GM23338 (cell line): ENCODE data around the gene GRIK2. TPM values are rescaled to one million over a fixed set of nuclear protein-coding genes. Genes with fewer than 3 reads are reported as not detected.

Experiments used
- ATAC-seq: fragments of 200-7000 bp; cut with Tn5 transposase; 3 replicates; pipeline ENCODE4 v1.9.1; 2020
- DNase-seq: peaks from one replicate; pipeline ENCODE4 v3.0.0-alpha.2; 2015; ENCODE audit warnings: low spot score
- H2AFZ ChIP-seq: fragments of 200-600 bp; sonication (generic); 2 replicates; pipeline ENCODE4 v1.8.0; 2016; ENCODE audit warnings: antibody characterized with exemption, mild to moderate bottlenecking, moderate library complexity
- H3F3A ChIP-seq: fragments of 200-600 bp; sonication (generic); replicated peaks from 2 replicates; pipeline ENCODE4 v1.8.0; 2017; ENCODE audit warnings: antibody characterized with exemption, mixed run types, low read depth
- H3K27ac ChIP-seq: fragments of 200-600 bp; sonication (generic); 2 replicates; pipeline ENCODE4 v1.6.1; 2016; ENCODE audit warnings: low read depth
- H3K27me3 ChIP-seq: fragments of 200-600 bp; sonication (generic); 2 replicates; pipeline ENCODE4 v1.8.0; 2016; ENCODE audit warnings: mild to moderate bottlenecking, mixed run types, moderate library complexity; ENCODE audit not compliant: insufficient read depth
- H3K36me3 ChIP-seq: fragments of 200-600 bp; sonication (generic); 2 replicates; pipeline ENCODE4 v1.8.0; 2016; ENCODE audit warnings: mild to moderate bottlenecking; ENCODE audit not compliant: insufficient read depth
- H3K4me1 ChIP-seq: fragments of 200-600 bp; sonication (generic); 2 replicates; pipeline ENCODE4 v1.8.0; 2016; ENCODE audit warnings: mild to moderate bottlenecking, moderate library complexity; ENCODE audit not compliant: insufficient read depth
- H3K4me2 ChIP-seq: fragments of 200-600 bp; sonication (generic); 2 replicates; pipeline ENCODE4 v1.7.1; 2017; ENCODE audit warnings: mixed run types
- H3K4me3 ChIP-seq: fragments of 200-600 bp; sonication (generic); 2 replicates; pipeline ENCODE4 v1.6.1; 2016; ENCODE audit warnings: mixed run types
- H3K79me2 ChIP-seq: fragments of 200-600 bp; sonication (generic); replicated peaks from 2 replicates; pipeline ENCODE4 v1.8.0; 2017; ENCODE audit warnings: mild to moderate bottlenecking; ENCODE audit not compliant: insufficient read depth
- H3K9me2 ChIP-seq: fragments of 200-600 bp; sonication (generic); 2 replicates; pipeline ENCODE4 v1.8.0; 2017; ENCODE audit not compliant: insufficient read depth
- H4K20me1 ChIP-seq: fragments of 200-600 bp; sonication (generic); replicated peaks from 2 replicates; pipeline ENCODE4 v1.8.0; 2017; ENCODE audit warnings: mild to moderate bottlenecking; ENCODE audit not compliant: insufficient read depth
- H3K27ac Mint-ChIP-seq: 2 replicates; pipeline ENCODE4 v1.8.0; 2020; ENCODE audit warnings: inconsistent platforms, mild to moderate bottlenecking, moderate library complexity, mixed read lengths
- H3K27me3 Mint-ChIP-seq: 3 replicates; pipeline ENCODE4 v1.8.0; 2022; ENCODE audit warnings: low read depth, mild to moderate bottlenecking, moderate library complexity, mixed read lengths, inconsistent platforms; ENCODE audit not compliant: insufficient read depth, poor library complexity
- H3K36me3 Mint-ChIP-seq: 3 replicates; pipeline ENCODE4 v1.8.0; 2021; ENCODE audit warnings: low read depth, mild to moderate bottlenecking, inconsistent platforms, moderate library complexity, mixed read lengths
- H3K4me1 Mint-ChIP-seq: 3 replicates; pipeline ENCODE4 v1.8.0; 2020; ENCODE audit warnings: mild to moderate bottlenecking, inconsistent platforms, mixed read lengths
- H3K4me3 Mint-ChIP-seq: 3 replicates; pipeline ENCODE4 v1.8.0; 2021; ENCODE audit warnings: moderate library complexity, mild to moderate bottlenecking, inconsistent platforms, mixed read lengths
- H3K9me3 Mint-ChIP-seq: 3 replicates; pipeline ENCODE4 v1.8.0; 2020; ENCODE audit warnings: moderate library complexity, mild to moderate bottlenecking, inconsistent platforms, mixed read lengths
- CREB1 ChIP-seq: fragments of 250-450 bp; sonication (Bioruptor Pico); IDR thresholded peaks from 2 replicates; pipeline ENCODE4 v1.5.0; 2020; ENCODE audit warnings: low read depth, mild to moderate bottlenecking, moderate library complexity
- EZH2phosphoT487 ChIP-seq: fragments of 200-600 bp; sonication (generic); IDR thresholded peaks from one replicate; pipeline ENCODE4 v1.8.1; 2018; ENCODE audit warnings: antibody characterized with exemption; ENCODE audit not compliant: unreplicated experiment
- NANOG ChIP-seq: IDR thresholded peaks from 2 replicates; pipeline ENCODE4 v1.6.1; 2016; ENCODE audit warnings: antibody characterized with exemption, borderline replicate concordance
- POLR2AphosphoS5 ChIP-seq: IDR thresholded peaks from 2 replicates; pipeline ENCODE4 v1.6.1; 2016; ENCODE audit warnings: antibody characterized with exemption, low read depth
- ZNF114 ChIP-seq: fragments of 250-450 bp; sonication (Bioruptor Pico); IDR thresholded peaks from 2 replicates; pipeline ENCODE4 v1.5.0; 2020; ENCODE audit warnings: mild to moderate bottlenecking, moderate library complexity
- ZNF331 ChIP-seq: fragments of 250-450 bp; sonication (Bioruptor Pico); IDR thresholded peaks from 2 replicates; pipeline ENCODE4 v1.5.0; 2020; ENCODE audit warnings: low read depth, mild to moderate bottlenecking, moderate library complexity
- ZNF462 ChIP-seq: fragments of 250-450 bp; sonication (Bioruptor Pico); IDR thresholded peaks from 2 replicates; pipeline ENCODE4 v1.5.0; 2020; ENCODE audit warnings: mild to moderate bottlenecking, moderate library complexity
- polyA plus RNA-seq: library from polyadenylated mRNA; unstranded; fragments of >200 nt; fragmentation: Nextera tagmentation; extraction: Ambion mirVana; gene quantifications from 2 replicates; pipeline ENCODE4 v1.2.1, GENCODE V29; 2016
- total RNA-seq: library from RNA; depleted of rRNA; stranded (reverse); fragments of >200 nt; shearing (Covaris generic); gene quantifications from 2 replicates; pipeline ENCODE4 v1.2.3, GENCODE V29; 2014
- TF ChIP-seq, protein P1 (sequence below): IDR thresholded peaks from 2 replicates; pipeline ENCODE4 v1.6.1; 2016; ENCODE audit warnings: antibody characterized with exemption

GRIK2 gene
- total and polyA plus RNA-seq, 2 experiments from 2014 or later: 0.73 to 3.0 TPM

GRCh38 chr6:101572627-101573026, 179.1 kb downstream of the GRIK2 start:
- DNase-seq (no peak), ATAC-seq (no peak)
- H3K27ac ChIP-seq: no peak overlapping the region
- no peaks in the 10 kb centered on the region for H3K9me3 Mint-ChIP-seq
- no peaks in the 10 kb centered on the region for H4K20me1 ChIP-seq
- H3K36me3 ChIP-seq: no peaks in the 10 kb centered on the region
- no peaks in the 10 kb centered on the region for H3K27me3 ChIP-seq
- no peak overlapping the region for H3K4me3 Mint-ChIP-seq
- no peak overlapping the region for H2AFZ ChIP-seq
- H3K79me2 ChIP-seq: no peaks in the 10 kb centered on the region
- H3K36me3 Mint-ChIP-seq: no peaks in the 10 kb centered on the region
- no peak overlapping the region for H3K4me2 ChIP-seq
- peaks cover 6% of the 10 kb centered on the region; the same call in 2 of the 3 replicates for H3K4me1 Mint-ChIP-seq
- H3K4me1 ChIP-seq: no peaks in the 10 kb centered on the region
- H3K4me3 ChIP-seq: no peak overlapping the region
- H3K27ac Mint-ChIP-seq: no peak overlapping the region
- TF ChIP-seq NANOG: no peak
- TF ChIP-seq CREB1: no peak
- TF ChIP-seq ZNF114 (CRISPR knock-in tag): no peak
- TF ChIP-seq EZH2phosphoT487: no peak
- no peak for TF ChIP-seq ZNF462
- no peak for TF ChIP-seq POLR2AphosphoS5
- no peak for TF ChIP-seq ZNF331
- TF ChIP-seq, protein P1, sequence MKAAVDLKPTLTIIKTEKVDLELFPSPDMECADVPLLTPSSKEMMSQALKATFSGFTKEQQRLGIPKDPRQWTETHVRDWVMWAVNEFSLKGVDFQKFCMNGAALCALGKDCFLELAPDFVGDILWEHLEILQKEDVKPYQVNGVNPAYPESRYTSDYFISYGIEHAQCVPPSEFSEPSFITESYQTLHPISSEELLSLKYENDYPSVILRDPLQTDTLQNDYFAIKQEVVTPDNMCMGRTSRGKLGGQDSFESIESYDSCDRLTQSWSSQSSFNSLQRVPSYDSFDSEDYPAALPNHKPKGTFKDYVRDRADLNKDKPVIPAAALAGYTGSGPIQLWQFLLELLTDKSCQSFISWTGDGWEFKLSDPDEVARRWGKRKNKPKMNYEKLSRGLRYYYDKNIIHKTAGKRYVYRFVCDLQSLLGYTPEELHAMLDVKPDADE: no peak
- H3F3A ChIP-seq: no peaks in the 10 kb centered on the region
- no peaks in the 10 kb centered on the region for H3K9me2 ChIP-seq
- H3K27me3 Mint-ChIP-seq: no peaks in the 10 kb centered on the region
